ENCODE measurements around the gene OAS2. TPM values are rescaled to one million over a fixed set of nuclear protein-coding genes. Genes with fewer than 3 reads are reported as not detected.

The OAS2 gene
- total and polyA plus RNA-seq, 8 donors: 0.79 to 3.9 (median 1.2) TPM

DNA sequence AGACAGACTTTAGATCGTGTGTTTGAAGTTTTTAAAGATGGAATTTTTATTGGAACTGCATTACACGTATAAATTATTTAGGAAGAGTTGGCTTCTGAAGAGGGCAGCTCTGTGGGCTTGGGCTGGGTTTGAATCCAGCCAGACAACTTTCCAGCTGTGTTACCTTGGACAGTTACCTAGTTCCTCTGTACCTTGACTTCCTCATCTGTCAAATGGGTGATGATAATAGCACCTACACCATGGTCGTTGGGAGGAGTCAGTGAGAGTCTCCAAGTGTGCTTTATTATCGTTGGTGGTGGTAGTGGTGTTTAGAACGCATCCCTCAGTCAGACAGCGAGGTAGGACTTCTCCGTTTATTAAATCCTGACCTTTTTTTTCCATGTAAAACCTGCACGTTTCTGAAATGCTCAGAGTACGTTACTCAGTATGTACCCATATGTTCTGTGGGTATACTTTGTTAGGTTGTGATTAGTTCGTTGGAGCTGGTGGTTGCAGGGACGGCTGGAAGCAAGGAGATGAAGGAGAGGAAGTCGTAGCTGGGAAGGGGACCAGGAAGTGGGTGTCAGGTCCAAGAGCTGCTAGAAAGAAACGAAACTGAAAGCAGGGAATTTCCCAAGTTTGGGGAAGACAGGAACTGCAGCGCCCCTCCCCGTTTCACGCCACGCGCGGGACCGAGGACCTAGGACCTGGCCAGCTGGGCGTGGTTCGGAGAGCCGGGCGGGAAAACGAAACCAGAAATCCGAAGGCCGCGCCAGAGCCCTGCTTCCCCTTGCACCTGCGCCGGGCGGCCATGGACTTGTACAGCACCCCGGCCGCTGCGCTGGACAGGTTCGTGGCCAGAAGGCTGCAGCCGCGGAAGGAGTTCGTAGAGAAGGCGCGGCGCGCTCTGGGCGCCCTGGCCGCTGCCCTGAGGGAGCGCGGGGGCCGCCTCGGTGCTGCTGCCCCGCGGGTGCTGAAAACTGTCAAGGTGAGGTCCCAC is 40.3 kb upstream of the OAS2 start, which contains the start of gene OAS3:
Gene OAS3, plus strand, starts transcription at position 734 of the 979 bp plus-strand sequence. Its CDS starts 57 bp downstream, at position 791.
- 9 to 12% methylated on average over 39 to 50 of the region's 50 CpGs for WGBS, 2 donors
- intact Hi-C loops (cut with DNase I): no loop called here
- Histone ChIP-seq H3K27ac (peak within 1 kb of the TSS; percentile 34 to 72 (median 58)), H3K4me1 (peaks cover 0 to 10% (median 6%) of the 10 kb centered on the region in 3 donors), H3K9me3 (no peaks in the 10 kb centered on the region), H3K27me3 (no peaks in the 10 kb centered on the region), H3K36me3 (no peaks in the 10 kb centered on the region), H3K4me3 (peak within 1 kb of the TSS; percentile 64 to 78 (median 69))
- ATAC-seq (peak; percentile 85 to 96 (median 96)), FAIRE-seq (no peak), DNase-seq (peak; percentile 80 to 90 (median 88))
- TF ChIP-seq, protein P1, sequence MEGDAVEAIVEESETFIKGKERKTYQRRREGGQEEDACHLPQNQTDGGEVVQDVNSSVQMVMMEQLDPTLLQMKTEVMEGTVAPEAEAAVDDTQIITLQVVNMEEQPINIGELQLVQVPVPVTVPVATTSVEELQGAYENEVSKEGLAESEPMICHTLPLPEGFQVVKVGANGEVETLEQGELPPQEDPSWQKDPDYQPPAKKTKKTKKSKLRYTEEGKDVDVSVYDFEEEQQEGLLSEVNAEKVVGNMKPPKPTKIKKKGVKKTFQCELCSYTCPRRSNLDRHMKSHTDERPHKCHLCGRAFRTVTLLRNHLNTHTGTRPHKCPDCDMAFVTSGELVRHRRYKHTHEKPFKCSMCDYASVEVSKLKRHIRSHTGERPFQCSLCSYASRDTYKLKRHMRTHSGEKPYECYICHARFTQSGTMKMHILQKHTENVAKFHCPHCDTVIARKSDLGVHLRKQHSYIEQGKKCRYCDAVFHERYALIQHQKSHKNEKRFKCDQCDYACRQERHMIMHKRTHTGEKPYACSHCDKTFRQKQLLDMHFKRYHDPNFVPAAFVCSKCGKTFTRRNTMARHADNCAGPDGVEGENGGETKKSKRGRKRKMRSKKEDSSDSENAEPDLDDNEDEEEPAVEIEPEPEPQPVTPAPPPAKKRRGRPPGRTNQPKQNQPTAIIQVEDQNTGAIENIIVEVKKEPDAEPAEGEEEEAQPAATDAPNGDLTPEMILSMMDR (IDR thresholded peaks at IDR 0.05): no peak

- FAIRE-seq: no peak
Observed at GRCh38 chr12:112938751-112939150, 39.6 kb upstream of the OAS2 start.

DNA sequence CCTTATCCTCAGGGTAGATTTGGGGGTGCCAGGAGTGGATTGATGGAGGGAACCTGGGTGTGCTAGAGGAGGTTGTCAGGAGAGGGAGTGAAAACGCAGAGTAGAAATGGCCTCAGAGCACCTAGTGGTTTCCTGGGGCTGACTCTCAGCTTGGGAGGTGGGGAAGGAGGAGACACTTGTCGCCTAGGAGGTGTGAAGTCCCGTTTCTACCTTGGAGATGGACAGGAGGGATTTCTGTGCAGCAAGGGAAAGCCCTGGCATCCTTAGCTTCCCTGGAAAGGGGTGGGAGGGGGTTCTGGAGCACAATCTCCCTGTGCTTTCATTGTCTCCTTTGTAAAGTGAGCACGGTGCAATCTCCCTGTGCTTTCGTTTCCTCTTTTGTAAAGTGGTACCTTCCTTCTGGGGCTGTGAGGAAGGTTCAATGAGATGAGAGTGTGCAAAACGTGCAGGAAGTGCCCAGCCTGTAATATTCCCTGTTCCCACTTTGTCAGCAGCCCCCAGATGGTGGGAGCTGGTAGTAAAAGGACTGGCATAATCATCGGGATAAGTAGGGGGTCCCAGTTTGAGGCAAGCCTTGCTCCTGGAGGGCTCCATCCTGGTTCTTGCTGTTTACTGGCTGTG is 38.4 kb upstream of the OAS2 start:
- Histone ChIP-seq H3K9me3 (no peaks in the 10 kb centered on the region), H3K4me3 (no peak overlapping the region), H3K27ac (no peak overlapping the region), H3K27me3 (no peaks in the 10 kb centered on the region), H3K4me1 (peaks cover 0 to 10% (median 6%) of the 10 kb centered on the region in 3 donors), H3K36me3 (no peaks in the 10 kb centered on the region)
- ATAC-seq (no peak), DNase-seq (no peak), FAIRE-seq (no peak)
- intact Hi-C loops (cut with DNase I): no loop called here
- TF ChIP-seq, protein P1 (IDR thresholded peaks at IDR 0.05): no peak
- WGBS, 2 donors: 74 to 79% methylated on average over 7 of the region's 7 CpGs

More at GRCh38 chr12:112938751-112939150, 39.6 kb upstream of the OAS2 start:
- no peaks in the 10 kb centered on the region for H3K9me3 ChIP-seq
- TF ChIP-seq, protein P1 (IDR thresholded peaks at IDR 0.05): no peak
- no peaks in the 10 kb centered on the region for H3K27me3 ChIP-seq
- DNase-seq (no peak), ATAC-seq (peak in 3 of 4 donors; percentile 6 to 24 (median 15))
- peak overlapping the region; percentile 34 to 72 (median 58) for H3K27ac ChIP-seq
- H3K4me1 ChIP-seq: peaks cover 0 to 10% (median 6%) of the 10 kb centered on the region in 3 donors
- peak overlapping the region; percentile 64 to 78 (median 69) for H3K4me3 ChIP-seq
- WGBS, 2 donors: 8 to 17% methylated on average over 11 of the region's 11 CpGs
- H3K36me3 ChIP-seq: no peaks in the 10 kb centered on the region
- intact Hi-C loops (cut with DNase I): no loop called here

GRCh38 chr12:112941528-112942335 is 36.6 kb upstream of the OAS2 start:
- 89 to 91% methylated on average over 16 of the region's 16 CpGs for WGBS, 2 donors
- no peak for DNase-seq

More at GRCh38 chr12:112941528-112942335, 36.6 kb upstream of the OAS2 start:
- intact Hi-C loops (cut with DNase I): no loop called here
- Histone ChIP-seq H3K4me1 (peaks cover 0 to 10% (median 6%) of the 10 kb centered on the region in 3 donors), H3K9me3 (no peaks in the 10 kb centered on the region), H3K36me3 (no peaks in the 10 kb centered on the region), H3K27ac (no peak overlapping the region), H3K4me3 (no peak overlapping the region), H3K27me3 (no peaks in the 10 kb centered on the region)
- TF ChIP-seq, protein P1 (IDR thresholded peaks at IDR 0.05): no peak
- no peak for ATAC-seq
- FAIRE-seq: no peak

All from pancreas (tissue), 10 donors.